ENCODE results near the gene USP6NL.

DNA sequence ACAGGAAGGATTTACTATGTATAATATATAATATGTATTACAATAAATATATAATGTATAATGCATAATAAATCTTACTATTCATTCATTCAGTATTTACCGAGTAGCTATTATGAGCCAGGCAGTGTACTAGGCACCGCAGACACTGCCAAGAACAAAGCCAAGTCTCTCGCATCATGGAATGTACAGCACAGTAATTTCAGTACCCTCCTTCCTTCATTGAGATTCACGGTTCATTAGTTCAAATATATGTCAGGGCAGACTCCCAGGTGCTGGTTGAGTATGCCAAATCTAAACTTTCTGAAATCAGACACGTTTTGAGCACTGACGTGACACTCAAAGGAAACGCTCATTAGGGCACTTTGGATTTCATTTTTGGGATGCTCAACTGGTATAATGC lies 9.1 kb downstream of the USP6NL start:
- TF ChIP-seq, protein P1, sequence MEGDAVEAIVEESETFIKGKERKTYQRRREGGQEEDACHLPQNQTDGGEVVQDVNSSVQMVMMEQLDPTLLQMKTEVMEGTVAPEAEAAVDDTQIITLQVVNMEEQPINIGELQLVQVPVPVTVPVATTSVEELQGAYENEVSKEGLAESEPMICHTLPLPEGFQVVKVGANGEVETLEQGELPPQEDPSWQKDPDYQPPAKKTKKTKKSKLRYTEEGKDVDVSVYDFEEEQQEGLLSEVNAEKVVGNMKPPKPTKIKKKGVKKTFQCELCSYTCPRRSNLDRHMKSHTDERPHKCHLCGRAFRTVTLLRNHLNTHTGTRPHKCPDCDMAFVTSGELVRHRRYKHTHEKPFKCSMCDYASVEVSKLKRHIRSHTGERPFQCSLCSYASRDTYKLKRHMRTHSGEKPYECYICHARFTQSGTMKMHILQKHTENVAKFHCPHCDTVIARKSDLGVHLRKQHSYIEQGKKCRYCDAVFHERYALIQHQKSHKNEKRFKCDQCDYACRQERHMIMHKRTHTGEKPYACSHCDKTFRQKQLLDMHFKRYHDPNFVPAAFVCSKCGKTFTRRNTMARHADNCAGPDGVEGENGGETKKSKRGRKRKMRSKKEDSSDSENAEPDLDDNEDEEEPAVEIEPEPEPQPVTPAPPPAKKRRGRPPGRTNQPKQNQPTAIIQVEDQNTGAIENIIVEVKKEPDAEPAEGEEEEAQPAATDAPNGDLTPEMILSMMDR (IDR thresholded peaks at IDR 0.05) = no peak
- TF ChIP-seq POLR2A (IDR thresholded peaks at IDR 0.05) = no peak
- TF ChIP-seq POLR2AphosphoS5 (IDR thresholded peaks at IDR 0.05) = no peak
